Thyroid gland (tissue), 4 donors: ENCODE results near the gene TREH. TPM values are rescaled to one million over a fixed set of nuclear protein-coding genes. Genes with fewer than 3 reads are reported as not detected.

Experiments
- DNase-seq, 2 donors: peaks; one replicate each; pipeline ENCODE4 v3.0.0-alpha.2; 2019
- H3K27ac ChIP-seq, 3 donors: fragments of 200-600 bp; sonication (generic); 1 replicate in 2 of 3; 2 replicates in 1 of 3; pipeline ENCODE4 v1.5.1; 2016 to 2019; ENCODE audit warnings: mild to moderate bottlenecking in 1 of 3, moderate library complexity in 1 of 3
- H3K27me3 ChIP-seq: fragments of 200-600 bp; sonication (generic); one replicate; pipeline ENCODE4 v1.5.1; 2019
- H3K36me3 ChIP-seq, 2 donors: fragments of 200-600 bp; sonication (generic); one replicate each; pipeline ENCODE4 v1.5.1; 2016 to 2019
- H3K4me1 ChIP-seq, 2 donors: fragments of 200-600 bp; sonication (generic); one replicate each; pipeline ENCODE4 v1.5.1; 2017 to 2019
- H3K4me3 ChIP-seq, 3 donors: fragments of 200-600 bp; sonication (generic); replicated peaks in 1 of 3; 1 replicate in 2 of 3; 2 replicates in 1 of 3; pipeline ENCODE4 v1.5.1; 2016; ENCODE audit warnings: mild to moderate bottlenecking in 1 of 3
- H3K9me3 ChIP-seq: fragments of 200-600 bp; sonication (generic); one replicate; pipeline ENCODE4 v1.5.1; 2017
- POLR2A ChIP-seq, 2 donors: fragments of 450-650 bp; IDR thresholded peaks; one replicate each; pipeline ENCODE4 v1.6.1; 2017; ENCODE audit warnings: antibody characterized with exemption in 2 of 2, mild to moderate bottlenecking in 2 of 2, moderate library complexity in 1 of 2
- WGBS, 2 donors: methylation state at CpG; one replicate each; pipeline ENCODE4 v1.1.5; 2017; 5-methylcytosine and 5-hydroxymethylcytosine counted together
- intact Hi-C: fragments of 100-400 bp; cut with DNase I; formaldehyde crosslinking; loops from one replicate; pipeline ENCODE4 v1.15.1; 2023
- total RNA-seq, 4 donors: library from RNA; depleted of rRNA; stranded (reverse); fragments of >200 nt; gene quantifications; one replicate each; pipeline ENCODE4 v1.2.3, GENCODE V29; 2016
- TF ChIP-seq, protein P1 (sequence below), 6 experiments: fragments of 200-600 bp in 3 of 6; fragments of 450-650 bp in 3 of 6; sonication (generic) in 3 of 6; IDR thresholded peaks; one replicate each; pipeline ENCODE4 v1.5.1; 2016 to 2019; ENCODE audit warnings: antibody characterized with exemption in 6 of 6, mild to moderate bottlenecking in 2 of 6, inconsistent platforms in 1 of 6, moderate library complexity in 1 of 6

TREH gene
- total RNA-seq, 4 donors from 2014 or later: not detected

DNA sequence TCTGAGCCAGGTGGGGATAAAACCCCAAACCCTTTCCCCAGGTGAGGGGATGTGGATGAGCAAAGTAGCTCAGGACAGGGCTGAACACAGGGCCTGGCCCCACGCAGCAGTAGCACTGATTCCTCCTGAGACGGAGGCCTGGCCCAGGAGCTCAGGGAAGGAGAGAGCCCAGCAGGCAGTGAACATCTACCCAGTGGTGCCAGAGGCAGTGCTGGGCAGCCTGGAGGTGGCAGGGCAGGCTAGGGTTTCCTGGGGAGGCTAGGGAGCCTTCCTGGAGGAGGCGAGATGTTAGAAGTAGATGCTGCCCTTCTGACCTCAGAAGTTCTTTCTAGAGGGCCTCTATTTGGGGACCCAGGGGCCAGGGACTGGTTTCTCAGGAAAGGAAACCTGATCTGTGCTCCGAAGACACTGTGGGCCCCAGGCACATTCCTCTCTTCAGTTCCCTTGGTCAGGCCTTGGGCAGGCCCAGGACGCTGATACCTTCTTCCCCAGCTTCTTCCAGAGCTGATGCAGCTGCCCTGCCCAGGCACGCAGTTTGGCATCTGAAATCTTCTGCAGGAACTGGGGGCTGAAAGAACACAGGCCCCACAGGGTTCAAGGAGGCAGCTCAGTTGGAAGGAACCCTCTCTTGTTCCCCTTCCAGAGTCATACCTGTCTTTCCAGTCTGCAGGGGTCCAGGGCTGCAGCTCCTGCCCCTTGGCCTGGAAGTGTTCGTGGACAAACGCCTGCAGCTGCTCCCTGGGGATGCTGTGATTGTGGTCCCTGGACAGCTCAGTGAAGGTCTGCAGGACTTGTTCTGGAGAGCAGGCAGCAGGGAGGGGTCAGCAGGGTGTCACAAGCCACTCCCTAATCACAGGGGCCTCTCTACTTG, 16.8 kb downstream of the TREH start:
- Histone ChIP-seq H3K4me3 (no peak overlapping the region), H3K27me3 (no peaks in the 10 kb centered on the region), H3K4me1 (peaks cover 0 to 18% of the 10 kb centered on the region in 2 donors), H3K9me3 (no peaks in the 10 kb centered on the region), H3K27ac (no peak overlapping the region), H3K36me3 (no peaks in the 10 kb centered on the region)
- TF ChIP-seq, protein P1, sequence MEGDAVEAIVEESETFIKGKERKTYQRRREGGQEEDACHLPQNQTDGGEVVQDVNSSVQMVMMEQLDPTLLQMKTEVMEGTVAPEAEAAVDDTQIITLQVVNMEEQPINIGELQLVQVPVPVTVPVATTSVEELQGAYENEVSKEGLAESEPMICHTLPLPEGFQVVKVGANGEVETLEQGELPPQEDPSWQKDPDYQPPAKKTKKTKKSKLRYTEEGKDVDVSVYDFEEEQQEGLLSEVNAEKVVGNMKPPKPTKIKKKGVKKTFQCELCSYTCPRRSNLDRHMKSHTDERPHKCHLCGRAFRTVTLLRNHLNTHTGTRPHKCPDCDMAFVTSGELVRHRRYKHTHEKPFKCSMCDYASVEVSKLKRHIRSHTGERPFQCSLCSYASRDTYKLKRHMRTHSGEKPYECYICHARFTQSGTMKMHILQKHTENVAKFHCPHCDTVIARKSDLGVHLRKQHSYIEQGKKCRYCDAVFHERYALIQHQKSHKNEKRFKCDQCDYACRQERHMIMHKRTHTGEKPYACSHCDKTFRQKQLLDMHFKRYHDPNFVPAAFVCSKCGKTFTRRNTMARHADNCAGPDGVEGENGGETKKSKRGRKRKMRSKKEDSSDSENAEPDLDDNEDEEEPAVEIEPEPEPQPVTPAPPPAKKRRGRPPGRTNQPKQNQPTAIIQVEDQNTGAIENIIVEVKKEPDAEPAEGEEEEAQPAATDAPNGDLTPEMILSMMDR (IDR thresholded peaks at IDR 0.05): no peak
- TF ChIP-seq POLR2A (IDR thresholded peaks at IDR 0.05): no peak
- WGBS, 2 donors: 73 to 79% methylated on average over 3 to 8 of the region's 8 CpGs
- DNase-seq: no peak
- intact Hi-C loops: no loop called here

GRCh38 chr11:118661425-118662301, 17.8 kb downstream of the TREH start:
- peaks cover 4 to 7% of the 10 kb centered on the region in 2 donors for H3K36me3 ChIP-seq
- no peak for DNase-seq
- TF ChIP-seq POLR2A (IDR thresholded peaks at IDR 0.05): no peak
- TF ChIP-seq, protein P1 (IDR thresholded peaks at IDR 0.05): no peak
- H3K4me3 ChIP-seq: no peak overlapping the region
- no peak overlapping the region for H3K27ac ChIP-seq
- no peaks in the 10 kb centered on the region for H3K9me3 ChIP-seq
- 88 to 92% methylated on average over 12 to 15 of the region's 19 CpGs for WGBS, 2 donors
- intact Hi-C loops: no loop called here
- H3K4me1 ChIP-seq: peaks cover 0 to 18% of the 10 kb centered on the region in 2 donors
- H3K27me3 ChIP-seq: no peaks in the 10 kb centered on the region

- Histone ChIP-seq H3K27me3 (no peaks in the 10 kb centered on the region), H3K36me3 (peaks cover 8 to 15% of the 10 kb centered on the region in 2 donors), H3K27ac (no peak overlapping the region), H3K4me1 (peaks cover 0 to 18% of the 10 kb centered on the region in 2 donors), H3K4me3 (no peak overlapping the region), H3K9me3 (no peaks in the 10 kb centered on the region)
- TF ChIP-seq POLR2A (IDR thresholded peaks at IDR 0.05): no peak
- TF ChIP-seq, protein P1 (IDR thresholded peaks at IDR 0.05): no peak
- WGBS, 2 donors: 81 to 100% methylated on average over 4 to 6 of the region's 7 CpGs
- intact Hi-C loops: no loop called here
- no peak for DNase-seq
Observed at GRCh38 chr11:118660681-118661424, 18.6 kb downstream of the TREH start.

GRCh38 chr11:118659953-118660680, 19.3 kb downstream of the TREH start:
- Histone ChIP-seq H3K36me3 (peaks cover 13 to 23% of the 10 kb centered on the region in 2 donors), H3K27me3 (no peaks in the 10 kb centered on the region), H3K4me1 (peaks cover 0 to 18% of the 10 kb centered on the region in 2 donors), H3K9me3 (no peaks in the 10 kb centered on the region), H3K27ac (no peak overlapping the region), H3K4me3 (no peak overlapping the region)
- WGBS, 2 donors: 78 to 82% methylated on average over 14 of the region's 14 CpGs
- DNase-seq: no peak
- intact Hi-C loops: loop anchor here (5.0 kb wide), 1 partner anchor 53 kb away; the partner anchor contains the start of gene PHLDB1
- TF ChIP-seq, protein P1 (IDR thresholded peaks at IDR 0.05): no peak
- no peak for TF ChIP-seq POLR2A (IDR thresholded peaks at IDR 0.05)
